Nucleus accumbens (tissue), 56 donors: ENCODE measurements around the gene NLGN1.

Experiments
- DNase-seq, 56 donors: peaks; one replicate each; lab custom pipeline; 2025; lab: John Stamatoyannopoulos, UW

The NLGN1 gene

DNA sequence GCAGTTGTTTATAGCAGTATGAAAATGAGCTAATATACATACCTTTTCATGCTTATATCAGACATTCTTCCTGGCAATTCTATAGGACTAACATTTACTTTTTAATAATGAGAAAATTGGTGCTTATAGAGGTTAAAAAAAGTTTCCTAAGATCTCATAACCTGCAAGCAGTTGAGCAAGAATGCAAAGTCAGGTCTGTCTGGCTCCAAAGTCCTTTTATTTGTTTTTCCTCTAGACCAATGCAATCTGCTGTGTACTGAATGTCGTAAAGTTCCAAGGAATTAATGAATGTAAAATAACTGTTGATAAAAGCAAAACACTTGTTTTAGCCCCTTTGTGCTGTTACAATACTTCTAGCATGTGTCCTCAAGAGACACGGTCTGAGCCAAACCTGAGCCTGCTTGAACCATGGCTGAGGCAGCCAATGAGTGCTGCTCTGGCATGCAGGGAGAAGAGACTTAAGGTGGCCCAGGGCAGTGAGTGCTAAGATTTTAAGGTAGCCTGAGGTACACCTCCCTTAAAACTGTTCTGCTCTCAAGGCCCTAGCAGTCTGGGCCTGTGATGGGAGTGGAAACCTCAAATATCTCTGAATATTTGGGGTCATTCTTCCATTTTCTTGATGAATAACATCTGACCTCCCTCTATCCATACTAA, 906.5 kb downstream of the NLGN1 start:
- DNase-seq: no peak

DNA sequence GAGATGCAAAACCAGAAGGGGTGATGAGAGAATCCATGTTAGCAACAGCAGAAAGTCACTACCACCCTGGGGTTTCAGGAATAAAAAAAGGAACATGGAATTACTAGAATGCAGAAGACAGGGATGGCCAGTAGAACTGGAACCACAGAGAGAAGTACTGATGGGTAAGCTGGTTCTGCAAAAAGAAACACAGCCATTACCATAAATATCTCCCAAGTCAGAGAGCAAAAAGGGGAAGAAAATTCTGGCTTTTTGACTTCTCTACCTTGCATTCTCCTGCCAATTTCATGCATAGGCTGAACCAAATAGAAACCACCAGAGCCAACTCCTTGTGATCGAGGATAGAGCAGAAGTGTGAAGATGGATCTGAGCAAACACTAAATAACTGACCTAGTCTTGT, 911.2 kb downstream of the NLGN1 start:
- DNase-seq: no peak

DNA sequence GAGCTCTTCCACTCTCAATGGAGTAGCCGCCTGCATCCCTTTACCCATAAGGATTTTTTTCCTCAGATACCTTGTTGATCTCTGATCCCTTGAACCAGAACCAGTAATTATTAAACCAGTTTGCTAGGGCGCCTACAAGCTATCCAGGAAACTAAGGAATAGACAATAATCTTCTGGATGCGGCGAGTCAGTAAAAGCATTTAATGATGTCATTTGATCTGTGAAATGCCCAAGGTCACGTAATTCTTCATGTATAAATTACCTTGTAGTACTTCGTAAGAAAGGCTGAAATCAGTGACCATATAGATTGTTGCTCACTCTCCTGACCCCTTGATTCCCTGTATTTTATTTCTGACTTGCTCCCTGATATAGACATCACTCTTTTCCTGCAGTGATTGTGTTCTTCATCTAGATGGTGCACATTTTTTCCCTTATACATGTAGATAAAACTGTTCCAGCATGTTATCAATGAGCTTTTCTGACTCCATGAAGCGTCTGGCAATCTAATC, 913.0 kb downstream of the NLGN1 start:
- DNase-seq: no peak

DNA sequence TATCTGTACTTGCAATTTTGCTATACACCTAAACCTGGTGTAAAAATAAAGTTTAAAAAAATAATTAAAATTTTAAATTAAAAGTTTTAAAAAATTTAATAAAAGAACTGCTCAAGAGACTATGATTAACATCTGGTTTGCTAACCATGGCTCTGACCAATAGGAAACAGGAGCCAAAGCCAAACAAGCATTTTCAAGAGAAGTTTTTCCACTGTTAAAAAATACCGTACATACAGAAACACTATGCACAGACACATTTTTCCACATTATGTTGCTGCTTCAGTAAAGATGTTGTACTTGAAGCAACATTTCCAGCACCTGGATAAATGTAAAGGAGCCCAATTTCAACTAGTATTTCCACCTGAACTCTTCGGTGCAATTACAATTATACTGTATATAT, 917.7 kb downstream of the NLGN1 start:
- DNase-seq: no peak

DNA sequence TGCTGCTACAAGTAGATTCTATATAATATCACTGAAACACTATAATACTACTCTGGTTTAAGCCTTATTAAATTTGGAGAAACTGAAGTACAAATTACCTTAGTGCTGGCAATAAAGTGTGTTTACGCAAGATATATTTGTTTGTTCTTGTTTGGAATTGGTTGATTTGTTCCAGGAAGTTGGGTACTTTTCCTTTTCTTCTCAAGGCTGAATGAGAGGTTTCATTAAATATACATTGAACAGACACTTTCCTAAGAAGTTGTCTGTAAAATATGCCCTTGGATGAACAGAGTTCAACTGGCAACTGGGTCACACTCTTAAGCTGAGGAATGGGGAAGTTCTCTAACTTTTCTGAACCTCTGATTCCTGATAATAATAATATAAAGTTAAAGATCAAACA, 919.5 kb downstream of the NLGN1 start:
- DNase-seq: no peak

DNA sequence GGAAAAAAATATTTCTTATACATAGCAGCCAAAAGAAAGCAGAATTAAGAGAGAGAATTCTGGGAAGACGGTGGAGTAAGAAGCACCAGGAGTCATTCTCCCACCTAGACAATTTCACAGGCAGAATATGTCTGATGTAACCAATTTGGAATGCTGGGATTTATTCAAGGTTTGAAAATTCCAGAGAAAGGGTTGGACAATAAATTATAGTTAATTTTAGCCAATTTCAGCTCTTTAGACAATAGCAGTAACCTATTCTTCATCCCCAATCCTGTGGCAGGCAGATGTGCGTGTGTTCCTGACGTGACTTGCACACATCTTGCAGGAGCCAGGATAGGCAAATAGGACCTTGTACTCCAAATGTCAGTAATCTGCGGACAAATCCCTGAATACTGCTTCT, 920.6 kb downstream of the NLGN1 start:
- DNase-seq: no peak

DNA sequence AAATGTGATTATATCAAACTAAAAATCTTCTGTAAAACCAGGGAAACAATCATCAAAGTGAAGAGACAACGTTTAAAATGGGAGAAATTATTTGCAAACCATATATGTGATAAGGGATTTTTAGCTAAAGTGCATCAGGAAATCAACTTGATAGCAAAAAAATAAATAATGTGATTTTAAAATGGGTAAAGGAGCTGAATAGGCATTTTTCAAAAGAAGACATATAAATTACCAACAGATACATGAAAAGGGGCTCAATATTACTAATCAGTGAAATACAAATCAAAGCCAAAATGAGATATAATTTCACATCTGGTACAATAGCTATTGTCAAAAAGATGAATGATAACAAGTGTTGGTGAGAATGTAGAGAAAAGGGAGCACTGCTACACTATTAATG, 924.0 kb downstream of the NLGN1 start:
- no peak for DNase-seq

DNA sequence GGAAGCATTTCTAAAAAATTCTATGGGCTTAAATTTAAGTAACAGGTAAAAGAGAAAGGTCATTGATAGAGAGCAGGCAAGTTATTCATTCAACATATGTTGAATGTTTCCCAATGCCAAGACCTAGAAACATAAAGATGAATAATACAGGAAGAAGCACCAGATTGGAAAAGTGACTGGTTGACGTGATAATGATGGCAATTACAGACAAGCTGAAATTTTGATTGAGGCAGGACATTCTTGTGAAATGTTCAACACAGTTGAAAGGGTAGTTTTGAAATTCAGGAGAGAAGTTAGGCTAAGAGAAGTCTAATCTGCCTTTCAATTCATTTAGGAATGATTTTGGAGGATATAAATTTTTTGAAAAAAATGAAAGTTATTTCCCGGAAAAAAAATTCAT, 925.2 kb downstream of the NLGN1 start:
- no peak for DNase-seq

DNA sequence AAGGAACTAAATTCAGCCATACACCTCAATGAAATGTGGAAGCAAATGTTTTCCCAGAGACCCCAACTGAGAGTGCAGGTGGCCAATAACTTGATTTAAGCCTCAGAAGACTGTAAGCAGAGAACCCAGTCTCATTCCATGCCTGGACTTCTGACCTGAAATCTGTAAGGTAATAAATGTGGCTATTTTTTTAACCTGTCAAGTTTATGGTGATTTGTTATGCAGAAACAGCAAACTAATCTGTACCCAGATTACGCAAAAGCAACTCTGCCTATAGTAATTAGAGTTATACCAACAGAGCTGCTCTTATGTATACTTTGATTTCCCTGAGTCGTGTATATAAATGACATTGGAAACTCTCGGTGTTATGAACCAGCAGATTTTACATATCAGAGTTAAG, 927.6 kb downstream of the NLGN1 start:
- no peak for DNase-seq

DNA sequence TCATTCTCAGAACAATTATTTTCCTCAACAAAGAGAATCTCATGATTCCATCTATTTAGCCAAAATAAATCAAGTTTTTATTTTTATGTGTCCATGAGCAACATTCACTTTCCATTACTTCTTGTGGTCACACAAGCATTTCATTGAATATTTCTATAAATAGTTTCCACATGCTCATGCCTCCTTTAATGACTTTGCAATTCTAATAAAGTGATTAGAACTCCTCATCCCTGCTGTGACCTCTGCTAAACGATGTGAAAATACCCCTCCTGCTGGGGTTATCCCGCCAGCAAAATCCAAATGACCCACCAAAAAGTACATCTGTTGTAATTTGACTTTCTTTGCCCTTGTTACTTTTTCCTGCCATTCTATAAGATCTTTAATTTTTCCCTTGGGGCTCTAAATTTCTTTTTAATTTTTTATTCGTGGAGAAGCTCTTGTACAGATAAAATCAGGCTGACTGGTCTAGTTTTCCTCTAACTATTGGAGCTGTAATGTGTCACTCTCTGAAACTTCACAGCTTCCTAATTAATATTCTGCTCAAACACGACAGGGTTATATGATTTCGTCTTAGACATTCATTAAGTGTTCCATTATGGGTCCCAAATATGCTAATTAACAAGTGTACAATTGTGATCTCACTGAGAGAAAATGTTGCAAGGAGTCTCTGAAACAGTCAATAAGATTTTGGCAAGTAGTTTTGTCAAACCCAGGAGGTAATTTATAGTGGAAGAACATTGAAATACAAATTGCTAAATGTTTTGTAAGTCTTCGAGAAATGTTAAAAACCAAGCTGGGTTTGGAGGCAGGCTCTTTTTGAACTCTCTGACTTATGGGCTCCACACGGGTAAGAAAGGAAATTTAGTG, 928.5 kb downstream of the NLGN1 start:
- DNase-seq: no peak

DNA sequence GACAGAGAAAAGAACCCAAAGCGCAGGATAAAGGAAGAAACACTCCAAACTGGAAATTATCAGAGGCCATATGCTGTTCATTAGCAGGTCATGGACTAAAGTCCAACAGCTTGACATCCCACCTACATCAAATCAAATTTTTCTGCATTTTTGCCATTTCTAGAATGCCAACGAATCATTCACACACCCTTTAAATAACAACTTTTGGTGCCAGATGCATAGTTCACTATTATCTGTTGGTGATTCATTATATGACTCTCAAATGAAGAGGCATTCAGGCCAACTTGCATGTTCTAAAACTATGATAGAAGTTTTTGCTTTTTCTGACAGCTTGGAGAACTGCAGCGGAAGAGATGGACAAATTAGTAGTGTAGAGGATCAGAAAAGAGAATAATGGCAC, 931.8 kb downstream of the NLGN1 start:
- DNase-seq: no peak

DNA sequence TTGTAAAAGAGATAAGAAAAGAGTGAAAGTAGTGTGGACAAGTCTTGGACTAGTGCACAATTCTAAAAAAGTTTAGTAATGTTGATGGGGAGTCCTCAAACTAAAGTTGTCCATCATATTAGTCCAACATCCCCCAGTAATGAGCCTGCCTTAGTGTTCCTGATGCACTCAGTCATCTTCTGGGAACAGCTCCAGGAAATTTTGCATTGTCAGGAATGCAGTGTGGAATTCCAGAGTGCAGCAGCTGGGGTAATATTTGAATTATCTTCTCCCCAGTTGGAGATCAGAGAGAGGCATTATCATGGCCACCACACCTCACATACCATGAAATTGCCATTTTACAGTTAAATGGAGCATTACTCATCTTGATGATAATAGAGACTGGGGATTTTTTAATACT, 932.8 kb downstream of the NLGN1 start:
- DNase-seq: no peak

DNA sequence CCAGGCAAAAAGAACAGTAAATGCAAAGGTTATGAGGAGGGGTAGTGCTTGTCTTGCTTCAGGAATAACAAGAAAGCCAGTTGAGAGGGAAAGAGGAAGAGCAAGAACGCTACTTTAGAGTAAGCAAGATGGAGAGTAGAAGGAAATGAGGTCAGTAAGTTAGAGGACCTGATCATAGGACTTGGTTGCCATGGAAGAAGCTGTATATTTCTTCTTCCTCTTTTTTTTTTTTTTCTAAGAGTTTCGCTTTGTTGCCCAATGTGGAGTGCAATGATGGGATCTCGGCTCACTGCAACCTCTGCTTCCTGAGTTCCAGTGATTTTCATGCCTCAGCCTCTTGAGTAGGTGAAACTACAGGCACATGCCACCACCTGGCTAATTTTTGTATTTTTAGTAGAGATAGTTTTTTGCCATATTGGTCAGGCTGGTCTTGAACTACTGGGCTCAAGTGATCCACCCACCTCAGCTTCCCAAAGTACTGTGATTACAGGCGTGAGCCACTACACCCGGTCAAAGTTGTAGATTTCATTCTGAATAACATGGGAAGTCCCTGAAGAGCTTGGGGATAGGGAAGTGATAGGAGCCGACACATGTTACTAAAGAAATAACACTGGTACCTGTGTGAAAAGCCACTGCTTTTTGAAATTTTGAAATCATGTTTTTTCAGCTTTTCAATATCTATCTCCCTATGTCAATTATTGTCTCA, 933.7 kb downstream of the NLGN1 start:
- DNase-seq: no peak

DNA sequence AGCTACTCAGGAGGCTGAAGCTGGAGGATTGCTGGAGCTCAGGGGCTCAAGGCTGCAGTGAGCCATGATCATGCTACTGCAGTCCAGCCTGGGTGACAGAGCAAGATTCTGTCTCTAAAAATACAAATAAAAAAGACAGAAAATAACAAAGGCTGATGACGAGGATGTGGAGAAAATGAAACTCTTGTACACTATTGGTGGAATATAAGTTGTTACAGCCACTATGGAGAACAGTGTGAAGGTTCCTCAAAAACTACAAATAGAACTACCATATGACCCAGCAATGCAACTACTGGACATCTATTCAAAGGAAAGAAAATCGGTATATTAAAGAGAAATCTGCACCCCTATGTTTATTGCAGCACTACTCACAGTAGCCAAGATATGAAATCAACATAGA, 934.8 kb downstream of the NLGN1 start:
- DNase-seq: no peak

DNA sequence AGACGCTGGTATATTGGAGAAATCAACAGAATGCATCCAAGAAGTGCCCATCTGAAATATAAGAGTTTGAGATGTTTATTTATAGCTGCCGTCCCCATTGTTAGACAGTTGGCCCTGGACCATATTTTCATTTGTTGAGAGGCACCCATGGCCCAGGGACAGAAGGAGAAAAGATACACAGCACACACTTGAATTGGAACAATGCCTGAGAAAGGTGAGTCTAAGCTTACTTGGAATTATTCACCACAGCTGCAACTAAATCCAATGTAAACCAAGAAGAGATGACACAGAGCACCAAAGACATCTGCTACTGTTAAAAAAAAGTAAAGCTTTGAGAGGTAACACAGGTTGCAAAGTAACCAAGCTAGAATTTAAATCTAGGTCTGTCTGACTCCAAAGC, 936.1 kb downstream of the NLGN1 start:
- DNase-seq: no peak

DNA sequence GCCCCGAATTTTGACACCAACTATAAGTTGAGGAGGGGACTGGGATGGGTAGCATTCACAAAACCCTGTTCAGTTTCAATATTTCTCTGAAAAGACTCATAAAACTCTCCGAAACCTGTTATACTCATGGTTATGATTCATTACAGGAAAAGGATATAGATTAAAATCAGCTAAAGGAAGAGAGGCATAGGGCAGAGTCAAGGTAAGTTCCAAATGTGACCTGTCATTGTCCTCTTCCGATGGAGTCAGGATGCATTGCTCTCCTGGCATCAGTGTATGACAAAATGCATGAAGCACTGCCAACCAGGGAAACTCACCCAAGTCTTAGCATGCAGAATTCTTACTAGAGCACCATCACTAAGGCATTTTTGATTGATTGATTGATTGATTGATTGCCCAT, 936.6 kb downstream of the NLGN1 start:
- DNase-seq: no peak

DNA sequence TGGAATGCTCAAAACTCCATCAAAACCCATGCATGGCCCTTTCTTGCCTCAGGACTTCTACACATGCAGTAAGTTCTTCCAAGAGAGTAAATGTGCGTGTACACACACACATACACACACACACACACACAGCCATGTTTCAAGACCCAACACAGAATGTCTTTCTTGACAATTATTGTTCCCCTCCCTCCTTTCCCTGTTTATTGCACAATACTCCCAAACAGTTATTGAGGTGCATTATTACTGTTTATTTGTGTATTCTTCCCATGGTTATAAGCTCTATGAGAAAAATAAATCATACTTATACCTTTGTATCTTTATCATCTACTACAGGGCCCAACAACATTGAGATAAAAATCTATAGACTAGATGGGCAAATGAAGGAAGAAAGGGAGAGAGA, 937.8 kb downstream of the NLGN1 start:
- no peak for DNase-seq

DNA sequence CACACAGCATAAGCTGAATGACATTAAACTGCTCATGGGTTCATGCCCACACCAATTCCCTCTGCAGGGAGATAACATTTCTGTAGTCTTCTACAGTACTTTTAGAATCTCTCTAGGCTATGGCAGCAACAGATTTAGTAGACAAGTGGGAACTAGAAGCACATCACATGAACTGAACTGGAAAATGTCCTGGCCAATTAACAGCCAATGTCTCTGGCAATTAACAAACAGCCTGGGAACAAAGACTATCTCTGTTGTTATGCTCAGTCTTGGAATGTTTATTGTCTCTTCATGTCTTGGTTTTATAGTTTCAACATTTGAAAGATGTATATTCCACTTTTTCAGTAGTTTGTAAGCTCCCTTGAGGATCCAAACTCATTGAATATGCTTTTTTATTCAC, 938.4 kb downstream of the NLGN1 start:
- no peak for DNase-seq
